ENCODE results near the gene VEGFB.
"Not testable (repeated sequence)": the region's sequence is repeated elsewhere in the genome, so short reads cannot be mapped to it uniquely, and the experiment has no call there.

Gene VEGFB

GRCh38 chr11:64232182-64232966 is 2.0 kb upstream of the VEGFB start:
- DNase-seq: no peak

- no peak for DNase-seq
Observed at GRCh38 chr11:64232967-64233315, 1.4 kb upstream of the VEGFB start.

- no peak for DNase-seq
Observed at GRCh38 chr11:64234647-64235379, 429 bp downstream of the VEGFB start.

- DNase-seq: no peak
Observed at GRCh38 chr11:64235437-64236161, 1.2 kb downstream of the VEGFB start.

- DNase-seq: no peak
Observed at GRCh38 chr11:64237484-64237951, 3.1 kb downstream of the VEGFB start.

- no peak for DNase-seq
Observed at GRCh38 chr11:64238076-64238475, 3.7 kb downstream of the VEGFB start.

GRCh38 chr11:64238999-64239398 is 4.6 kb downstream of the VEGFB start:
- DNase-seq: no peak

GRCh38 chr11:64239662-64240434 is 5.5 kb downstream of the VEGFB start:
- peak in 1 of 2 donors; percentile 55 for DNase-seq

- DNase-seq: peak; percentile 83 to 100
Observed at GRCh38 chr11:64240435-64241240, 6.3 kb downstream of the VEGFB start, which contains the start of gene FKBP2. Gene FKBP2, plus strand, starts transcription at chr11:64241095. Its CDS starts 1,293 bp downstream, at chr11:64242388.

- DNase-seq: peak in 1 of 2 donors; percentile 100
Observed at GRCh38 chr11:64241241-64241490, 6.8 kb downstream of the VEGFB start.

- peak in 1 of 2 donors; percentile 100 for DNase-seq
Observed at GRCh38 chr11:64241491-64242374, 7.3 kb downstream of the VEGFB start.

GRCh38 chr11:64243236-64243854 is 9.0 kb downstream of the VEGFB start:
- no peak for DNase-seq

GRCh38 chr11:64244107-64244506 is 9.7 kb downstream of the VEGFB start:
- DNase-seq: no peak

- no peak for DNase-seq
Observed at GRCh38 chr11:64244966-64245365, 10.6 kb downstream of the VEGFB start.

GRCh38 chr11:64245401-64245796 is 11.0 kb downstream of the VEGFB start:
- peak in 1 of 2 donors; percentile 91 for DNase-seq

GRCh38 chr11:64245797-64246620 is 11.6 kb downstream of the VEGFB start:
- DNase-seq: peak; percentile 49 to 91

- not testable (repeated sequence) for DNase-seq
Observed at GRCh38 chr11:64246621-64246870, 12.2 kb downstream of the VEGFB start.

- DNase-seq: peak; percentile 54 to 66
Observed at GRCh38 chr11:64246871-64247728, 12.7 kb downstream of the VEGFB start, which contains the start of gene PPP1R14B. Gene PPP1R14B, minus strand, starts transcription at chr11:64246943. Its CDS starts 270 bp downstream, at chr11:64246673.
